Effector memory CD4-positive, alpha-beta T cell (primary cell): ENCODE measurements around the gene UCKL1.
"Not testable (repeated sequence)": the region's sequence is repeated elsewhere in the genome, so short reads cannot be mapped to it uniquely, and the experiment has no call there.

ENCODE experiments used
- DNase-seq, 3 donors: peaks; one replicate each; pipeline ENCODE4 v3.0.0-alpha.2; 2020
- H3K27ac ChIP-seq: 2 replicates; pipeline ENCODE4 v1.7.0; 2013; ENCODE audit warnings: mild to moderate bottlenecking, low read length, moderate library complexity; ENCODE audit not compliant: insufficient read depth, poor library complexity, severe bottlenecking
- H3K27me3 ChIP-seq: replicated peaks from 2 replicates; pipeline ENCODE4 v1.7.0; 2013; ENCODE audit warnings: mild to moderate bottlenecking, low read length; ENCODE audit not compliant: insufficient read depth, control insufficient read depth, poor library complexity, severe bottlenecking
- H3K36me3 ChIP-seq: 2 replicates; pipeline ENCODE4 v1.7.0; 2013; ENCODE audit warnings: mild to moderate bottlenecking, low read length, moderate library complexity; ENCODE audit not compliant: control insufficient read depth, insufficient read depth
- H3K4me1 ChIP-seq: 2 replicates; pipeline ENCODE4 v1.7.0; 2013; ENCODE audit warnings: low read length, mild to moderate bottlenecking; ENCODE audit not compliant: control insufficient read depth, insufficient read depth, poor library complexity, severe bottlenecking
- H3K4me3 ChIP-seq: 2 replicates; pipeline ENCODE4 v1.7.0; 2013; ENCODE audit warnings: low read length, low read depth, mild to moderate bottlenecking; ENCODE audit not compliant: insufficient read depth, poor library complexity, severe bottlenecking
- H3K9me3 ChIP-seq: 2 replicates; pipeline ENCODE4 v1.7.0; 2013; ENCODE audit warnings: mild to moderate bottlenecking, low read length, moderate library complexity; ENCODE audit not compliant: control insufficient read depth

The UCKL1 gene

GRCh38 chr20:63966944-63967322, 10.7 kb upstream of the UCKL1 start:
- Histone ChIP-seq H3K9me3 (no peaks in the 10 kb centered on the region), H3K36me3 (peaks cover 14% of the 10 kb centered on the region)
- DNase-seq, result no peak

DNA sequence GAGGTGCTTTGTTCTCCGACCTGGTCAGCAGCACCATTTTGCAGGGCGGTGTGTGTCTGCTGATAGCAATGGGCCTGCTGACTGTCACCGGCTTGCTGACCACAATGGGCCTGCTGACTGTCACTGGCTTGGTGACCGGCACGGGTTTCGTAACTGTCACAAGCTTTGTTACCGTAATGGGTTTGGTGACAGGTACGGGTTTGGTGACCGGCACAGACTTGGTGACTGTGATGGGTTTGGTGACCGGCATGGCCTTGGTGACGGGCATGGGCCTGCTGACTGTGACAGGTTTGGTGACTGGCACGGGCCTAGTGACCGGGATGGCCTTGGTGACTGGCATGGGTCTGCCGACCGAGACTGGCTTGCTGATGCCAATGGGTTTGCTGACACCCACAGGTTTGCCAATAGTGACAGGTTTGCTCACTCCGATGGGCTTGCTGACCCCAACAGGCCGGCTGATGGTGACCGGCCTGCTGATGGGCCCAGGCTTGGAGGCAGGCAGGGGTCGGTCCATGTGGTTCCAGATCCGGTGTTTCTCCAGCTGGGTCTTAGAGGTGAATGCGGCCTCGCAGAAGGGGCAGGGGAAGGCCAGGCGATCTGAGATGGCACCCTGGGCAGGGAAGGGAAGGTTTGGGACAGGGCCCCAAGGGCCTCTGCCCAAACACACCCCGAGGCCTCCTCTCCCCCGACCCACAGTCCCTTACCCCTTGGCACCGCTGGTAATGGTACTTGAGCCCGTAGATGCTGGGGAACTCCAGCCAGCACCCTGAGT, 10.1 kb upstream of the UCKL1 start:
- Histone ChIP-seq H3K4me3 (no peak overlapping the region), H3K27ac (no peak overlapping the region), H3K36me3 (peaks cover 19% of the 10 kb centered on the region), H3K27me3 (no peaks in the 10 kb centered on the region), H3K4me1 (peaks cover 9% of the 10 kb centered on the region), H3K9me3 (no peaks in the 10 kb centered on the region)
- no peak for DNase-seq

More at GRCh38 chr20:63966944-63967322, 10.7 kb upstream of the UCKL1 start:
- peaks cover 9% of the 10 kb centered on the region for H3K4me1 ChIP-seq
- no peak overlapping the region for H3K27ac ChIP-seq
- H3K27me3 ChIP-seq, result no peaks in the 10 kb centered on the region
- no peak overlapping the region for H3K4me3 ChIP-seq

DNA sequence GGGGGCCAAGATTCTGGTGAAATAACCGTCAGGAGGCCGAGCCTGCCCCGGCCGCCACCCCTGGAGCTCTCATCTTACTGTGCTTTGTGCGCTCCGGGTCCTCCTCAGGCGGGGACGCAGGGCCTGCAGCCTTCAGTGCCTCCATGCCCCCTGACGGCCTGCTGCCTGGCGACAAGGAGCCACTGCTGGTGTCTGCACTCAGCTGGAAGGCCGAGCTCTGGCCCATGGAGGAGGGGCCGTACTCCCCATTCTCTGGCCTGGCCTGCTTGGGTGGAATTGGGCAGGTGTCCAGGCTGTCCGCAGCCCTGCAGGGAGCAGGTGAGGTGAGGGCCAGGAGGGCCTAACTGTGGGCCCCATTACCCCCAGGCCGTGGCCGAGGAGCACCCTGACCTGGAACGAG, 8.2 kb upstream of the UCKL1 start:
- H3K4me1 ChIP-seq, result peaks cover 9% of the 10 kb centered on the region
- H3K9me3 ChIP-seq, result no peaks in the 10 kb centered on the region
- H3K27me3 ChIP-seq, result no peaks in the 10 kb centered on the region
- H3K27ac ChIP-seq, result no peak overlapping the region
- no peak overlapping the region for H3K4me3 ChIP-seq
- H3K36me3 ChIP-seq, result peaks cover 29% of the 10 kb centered on the region
- no peak for DNase-seq

DNA sequence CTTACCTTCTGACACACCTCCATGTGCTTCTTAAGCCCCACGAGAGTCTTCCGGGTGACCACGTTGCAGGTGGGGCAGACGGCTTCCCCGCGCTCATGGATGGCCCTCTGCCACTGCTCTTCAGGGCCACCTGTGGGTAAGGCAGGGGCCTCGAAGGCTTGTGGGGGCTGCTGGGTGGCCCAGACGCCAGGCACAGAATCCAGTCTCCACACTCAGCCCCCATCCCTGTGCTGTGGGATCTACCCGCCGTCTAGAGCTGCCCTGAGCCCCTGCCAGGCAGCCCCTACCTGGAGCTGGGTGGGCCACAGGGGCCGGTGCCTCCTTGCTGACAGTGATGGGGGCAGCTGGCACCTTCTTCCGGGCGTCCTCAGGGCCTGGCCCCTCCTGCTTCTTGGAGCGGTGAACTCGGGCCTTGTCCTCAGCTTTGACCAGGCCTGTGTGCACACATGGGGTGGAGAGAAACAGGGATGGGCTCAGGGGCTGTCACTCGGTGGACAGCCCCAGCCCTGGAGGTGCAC, 7.6 kb upstream of the UCKL1 start:
- H3K4me1 ChIP-seq, result peaks cover 6% of the 10 kb centered on the region
- peaks cover 34% of the 10 kb centered on the region for H3K36me3 ChIP-seq
- H3K4me3 ChIP-seq, result no peak overlapping the region
- no peaks in the 10 kb centered on the region for H3K9me3 ChIP-seq
- H3K27me3 ChIP-seq, result no peaks in the 10 kb centered on the region
- no peak for DNase-seq
- no peak overlapping the region for H3K27ac ChIP-seq

GRCh38 chr20:63963348-63963741, 7.1 kb upstream of the UCKL1 start:
- Histone ChIP-seq H3K36me3 (peaks cover 34% of the 10 kb centered on the region), H3K9me3 (no peaks in the 10 kb centered on the region), H3K4me1 (peaks cover under 1% of the 10 kb centered on the region), H3K27me3 (no peaks in the 10 kb centered on the region), H3K27ac (no peak overlapping the region), H3K4me3 (no peak overlapping the region)
- DNase-seq, result no peak

GRCh38 chr20:63962426-63963347, 6.5 kb upstream of the UCKL1 start:
- Histone ChIP-seq H3K4me3 (no peak overlapping the region), H3K9me3 (no peaks in the 10 kb centered on the region), H3K4me1 (peaks cover 5% of the 10 kb centered on the region), H3K27ac (no peak overlapping the region), H3K27me3 (no peaks in the 10 kb centered on the region), H3K36me3 (peaks cover 34% of the 10 kb centered on the region)
- no peak for DNase-seq

- H3K27ac ChIP-seq, result no peak overlapping the region
- H3K36me3 ChIP-seq, result peaks cover 34% of the 10 kb centered on the region
- no peak overlapping the region for H3K4me3 ChIP-seq
- no peaks in the 10 kb centered on the region for H3K27me3 ChIP-seq
- no peak for DNase-seq
- no peaks in the 10 kb centered on the region for H3K9me3 ChIP-seq
- H3K4me1 ChIP-seq, result peaks cover 13% of the 10 kb centered on the region
Observed at GRCh38 chr20:63961664-63962425, 5.6 kb upstream of the UCKL1 start.

- H3K9me3 ChIP-seq, H3K4me3 ChIP-seq, H3K27ac ChIP-seq, DNase-seq, H3K27me3 ChIP-seq: not testable (repeated sequence)
- peaks cover 17% of the 10 kb centered on the region for H3K4me1 ChIP-seq
- peaks cover 34% of the 10 kb centered on the region for H3K36me3 ChIP-seq
Observed at GRCh38 chr20:63960654-63961621, 4.7 kb upstream of the UCKL1 start.

DNA sequence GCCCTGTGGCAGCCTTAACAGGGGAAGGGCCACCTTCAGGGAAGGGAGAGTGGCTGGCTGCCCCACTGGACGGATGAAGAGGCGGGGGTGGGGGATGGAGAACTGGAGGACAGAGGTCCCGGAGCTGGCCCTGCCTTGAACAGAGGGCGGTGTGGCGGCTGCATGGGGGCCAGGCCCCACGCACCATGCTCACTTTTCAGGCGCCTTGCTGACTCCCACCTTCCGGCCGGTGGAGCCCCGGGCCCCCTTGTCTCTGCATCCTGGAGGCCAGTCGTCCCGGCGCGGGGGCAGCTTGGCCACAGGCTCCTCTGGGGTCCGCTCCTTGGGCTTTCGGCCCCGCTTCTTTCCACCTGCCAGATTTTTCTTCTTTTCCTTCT, 3.5 kb upstream of the UCKL1 start:
- DNase-seq, result no peak
- Histone ChIP-seq H3K36me3 (peaks cover 34% of the 10 kb centered on the region), H3K27me3 (no peaks in the 10 kb centered on the region), H3K9me3 (no peaks in the 10 kb centered on the region), H3K4me3 (no peak overlapping the region), H3K27ac (no peak overlapping the region), H3K4me1 (peaks cover 26% of the 10 kb centered on the region)
